ENCODE data around the gene DNAJC6.

DNAJC6 gene

DNA sequence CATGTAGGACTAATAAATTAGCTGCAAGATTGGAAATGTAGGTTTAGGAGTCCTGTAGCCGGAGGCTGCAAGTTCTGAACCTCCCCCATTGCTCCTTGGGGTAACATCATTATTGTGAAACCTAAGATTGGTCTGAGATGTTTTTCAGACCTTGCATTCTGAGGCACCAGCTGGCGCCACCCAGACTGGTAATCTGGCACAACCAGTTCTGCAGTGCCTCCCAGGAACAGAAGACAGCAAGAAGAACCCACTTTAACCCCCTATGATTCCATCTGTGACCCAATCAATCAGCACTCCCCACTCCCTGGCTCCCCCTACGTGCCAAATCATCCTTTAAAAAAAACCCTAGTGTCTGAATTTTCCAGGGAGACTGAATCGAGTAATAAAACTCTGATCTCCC is 11.6 kb upstream of the DNAJC6 start:
- no peak for DNase-seq

DNA sequence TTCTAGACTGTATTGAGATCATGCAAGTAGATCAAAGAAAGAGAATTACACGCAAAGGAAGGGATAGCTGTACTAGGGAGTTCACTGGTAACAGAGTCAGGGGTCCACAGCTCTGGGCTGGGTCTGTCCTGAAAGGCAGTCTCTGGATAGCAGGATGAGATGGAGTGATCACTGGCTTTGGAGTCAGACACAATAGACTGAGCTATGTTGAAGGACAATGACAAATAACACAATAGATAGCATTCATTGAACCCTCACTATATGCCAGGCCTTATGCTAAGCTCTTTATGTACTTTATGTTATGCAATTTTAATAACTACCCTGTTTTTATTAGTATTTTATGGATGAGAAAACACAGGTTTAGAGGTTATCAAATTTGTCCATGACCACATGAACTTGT is 10.0 kb upstream of the DNAJC6 start:
- DNase-seq = no peak

DNA sequence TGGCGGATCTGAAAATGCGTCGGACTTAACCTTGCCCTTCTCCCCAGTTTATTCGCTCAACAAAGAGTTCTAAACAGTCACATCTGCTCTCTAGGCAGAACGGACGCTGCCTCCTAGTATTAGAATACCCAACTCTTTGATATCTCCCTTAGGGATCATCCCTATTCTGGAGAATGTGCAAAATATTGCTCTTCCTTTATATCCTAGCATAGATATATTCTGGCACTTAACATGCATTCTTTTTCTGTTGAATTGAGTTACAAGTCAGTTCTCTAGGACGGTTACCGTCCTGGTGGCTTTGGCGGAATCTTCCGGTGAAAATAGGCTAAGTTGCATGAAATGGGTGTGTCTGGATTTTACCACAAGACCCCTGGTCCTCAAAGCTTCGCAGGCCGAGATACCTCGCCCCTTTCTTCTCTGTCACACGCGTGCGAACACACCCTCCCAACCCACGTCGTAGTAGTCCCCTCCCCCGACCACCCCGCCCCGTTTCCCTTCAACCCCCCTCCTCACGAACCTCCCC is 501 bp upstream of the DNAJC6 start:
- DNase-seq = no peak

DNA sequence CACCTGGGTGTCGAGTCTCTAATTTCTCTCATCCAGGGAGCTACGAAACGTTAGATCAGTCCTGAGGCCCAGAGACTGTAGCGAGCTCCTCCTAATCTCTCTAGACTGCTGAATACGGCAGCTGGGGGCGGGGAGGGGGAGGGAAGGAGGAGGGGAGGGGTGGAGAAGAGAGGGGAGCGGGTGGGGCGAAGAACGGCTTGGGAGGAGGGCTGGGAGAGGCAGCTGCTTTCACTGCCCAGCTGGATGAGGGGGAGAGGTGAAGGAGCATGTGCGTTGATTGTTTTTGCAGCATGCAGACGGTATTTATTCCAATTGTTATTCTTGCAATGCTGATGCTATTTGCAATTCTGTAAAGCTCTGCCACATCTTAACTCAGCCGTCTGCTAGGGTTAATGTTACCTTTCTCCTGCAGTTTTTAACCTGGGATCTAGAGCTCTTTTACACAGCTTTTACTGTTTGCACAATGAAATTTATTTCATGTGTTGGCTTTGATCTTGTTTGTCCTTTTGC is 790 bp downstream of the DNAJC6 start:
- no peak for DNase-seq

DNA sequence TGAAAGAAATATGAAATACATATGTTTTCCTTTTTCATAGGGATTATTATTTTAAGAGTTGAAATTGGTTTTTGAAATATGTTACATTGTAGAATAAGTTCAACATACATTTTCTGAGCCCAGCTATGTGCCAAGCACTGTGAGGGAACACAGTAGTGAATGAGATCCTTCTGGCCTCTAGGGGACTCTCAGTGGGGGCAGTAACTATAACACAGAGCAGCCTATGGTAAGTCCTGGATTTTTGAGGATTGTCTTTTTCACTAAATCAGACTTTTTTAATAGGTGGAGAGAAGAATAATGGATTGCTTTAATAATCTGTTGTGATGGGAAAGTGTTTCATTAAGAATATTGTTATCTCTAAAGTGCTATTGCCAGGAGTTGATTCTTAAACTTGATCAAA is 2.4 kb downstream of the DNAJC6 start:
- DNase-seq = no peak

DNA sequence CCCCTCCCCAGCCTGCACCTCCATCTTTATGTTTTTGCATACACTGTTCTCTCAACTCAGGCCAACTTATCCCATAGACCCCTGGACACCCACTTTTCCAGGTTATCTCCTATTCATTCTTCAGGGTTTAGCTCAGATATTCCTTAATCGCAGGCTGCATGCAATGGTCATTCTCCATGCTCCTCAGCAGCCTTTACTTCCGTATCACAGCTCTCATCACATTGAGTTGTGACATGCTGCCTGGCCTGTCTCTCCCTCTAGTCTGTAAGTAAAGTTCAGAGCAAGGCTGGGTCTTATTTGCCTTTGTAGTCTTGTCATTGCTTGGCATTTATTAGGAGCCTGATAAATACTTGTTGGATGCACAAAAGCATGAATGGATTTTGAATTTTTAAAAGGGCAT is 6.9 kb downstream of the DNAJC6 start:
- DNase-seq = no peak

DNA sequence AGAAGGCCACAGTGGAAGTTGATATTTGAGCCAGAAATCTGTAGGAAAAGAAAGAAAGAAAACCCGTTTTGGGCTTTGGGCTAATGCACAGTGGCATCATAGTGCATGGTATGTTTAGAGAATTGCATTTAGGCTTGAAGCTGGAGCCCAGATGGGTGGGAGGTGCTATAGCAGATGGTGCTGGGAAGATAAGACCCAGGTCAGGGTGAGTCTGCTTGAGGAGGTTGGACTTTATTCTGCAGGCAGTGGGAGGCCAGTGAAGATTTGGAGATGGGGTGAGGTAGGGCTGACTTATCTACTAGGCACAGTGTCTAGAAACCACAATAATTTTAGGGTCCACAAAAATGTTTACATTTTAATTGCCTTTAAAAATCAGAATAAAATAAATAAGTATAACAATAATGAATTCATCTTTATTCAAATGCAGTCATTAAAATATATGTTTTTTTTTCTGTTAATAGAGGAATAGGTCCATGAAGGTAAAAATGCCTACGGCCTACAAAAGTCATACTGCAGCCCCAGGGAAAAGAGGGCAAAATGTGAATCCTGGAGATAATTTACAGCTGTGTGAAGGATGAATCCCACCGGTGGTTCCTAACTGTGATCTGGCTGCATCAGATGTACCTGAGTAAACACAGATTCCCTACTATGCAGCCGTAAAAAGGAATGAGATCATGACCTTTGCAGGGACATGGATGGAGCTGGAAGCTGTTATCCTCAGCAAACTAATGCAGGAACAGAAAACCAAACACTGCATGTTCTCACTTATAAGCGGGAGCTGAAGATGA is 8.7 kb downstream of the DNAJC6 start:
- no peak for DNase-seq

DNA sequence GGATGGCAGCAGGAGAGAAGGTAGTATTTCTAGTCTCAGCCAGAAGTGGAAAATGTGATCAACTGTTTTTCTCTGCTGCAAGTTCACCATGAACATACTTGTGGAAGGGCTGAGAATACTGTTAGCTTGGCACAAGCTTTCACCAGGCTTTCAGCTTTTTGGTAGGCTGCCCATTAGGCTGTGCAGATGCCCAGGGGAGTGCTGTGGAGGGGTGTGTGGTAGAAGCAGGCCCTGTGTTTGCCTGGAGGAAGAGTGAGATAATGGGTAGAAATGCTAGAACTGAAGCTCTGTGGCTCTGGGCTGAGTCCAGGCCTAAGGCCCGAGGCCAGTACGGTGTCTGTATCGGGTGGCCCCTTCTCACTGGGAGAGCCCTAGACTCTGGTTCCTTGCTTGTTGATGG is 9.8 kb downstream of the DNAJC6 start:
- no peak for DNase-seq

DNA sequence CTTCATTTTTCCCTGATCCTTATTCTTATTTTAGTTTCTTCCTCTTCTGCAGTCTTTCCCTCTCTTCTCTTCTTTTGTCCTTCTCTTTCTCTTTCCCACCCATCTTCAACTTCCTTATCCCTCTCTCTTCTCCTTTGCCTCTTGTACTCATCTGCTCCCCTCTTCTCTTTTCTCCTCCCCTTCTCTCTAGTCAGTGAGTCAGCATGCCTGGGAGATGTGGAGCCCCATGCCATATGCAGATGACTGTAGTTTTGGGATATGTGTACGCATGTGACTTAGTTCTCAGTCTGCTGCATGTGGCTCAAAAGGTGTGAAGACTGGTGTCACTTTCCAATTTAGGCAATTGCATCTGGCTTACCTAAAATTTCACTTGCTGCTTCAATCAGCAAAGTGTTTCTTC is 10.4 kb downstream of the DNAJC6 start:
- no peak for DNase-seq

DNA sequence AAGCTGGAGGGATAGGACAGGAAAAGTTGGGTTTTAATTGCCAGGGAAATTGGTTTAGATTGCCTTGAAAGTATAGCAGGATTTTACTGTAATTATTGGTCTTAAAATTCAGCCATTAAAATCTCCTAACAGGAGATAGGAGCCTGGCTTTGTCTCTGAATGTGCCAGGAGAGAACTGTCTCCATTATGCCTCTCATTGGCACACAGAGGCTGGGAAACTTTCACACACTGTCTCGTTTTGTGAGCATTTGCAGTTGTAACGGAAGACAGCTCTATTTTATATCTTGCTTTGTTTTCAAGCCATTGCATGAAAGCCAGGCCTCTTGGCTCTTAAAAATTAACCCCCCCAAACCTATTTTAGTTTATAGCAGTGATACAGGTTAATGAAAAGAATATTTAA is 12.5 kb downstream of the DNAJC6 start:
- DNase-seq = no peak

DNA sequence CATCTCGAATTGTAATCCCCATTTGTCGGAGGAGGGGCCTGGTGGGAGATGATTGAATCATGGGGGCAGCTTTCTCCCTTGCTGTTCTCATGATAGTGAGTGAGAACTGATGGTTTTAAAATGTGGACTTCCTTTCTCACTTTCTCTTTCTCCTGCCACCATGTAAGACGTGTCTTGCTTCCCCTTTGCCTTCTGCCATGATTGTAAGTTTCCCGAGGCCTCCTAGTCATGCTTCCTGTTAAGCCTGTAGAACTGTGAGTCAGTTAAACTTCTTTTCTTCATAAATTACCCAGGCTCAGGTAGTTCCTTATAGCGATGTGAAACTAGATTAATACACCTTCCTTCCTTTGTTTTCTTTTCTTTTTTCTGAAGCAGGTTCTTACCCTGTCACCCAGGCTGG is 13.9 kb downstream of the DNAJC6 start:
- no peak for DNase-seq

DNA sequence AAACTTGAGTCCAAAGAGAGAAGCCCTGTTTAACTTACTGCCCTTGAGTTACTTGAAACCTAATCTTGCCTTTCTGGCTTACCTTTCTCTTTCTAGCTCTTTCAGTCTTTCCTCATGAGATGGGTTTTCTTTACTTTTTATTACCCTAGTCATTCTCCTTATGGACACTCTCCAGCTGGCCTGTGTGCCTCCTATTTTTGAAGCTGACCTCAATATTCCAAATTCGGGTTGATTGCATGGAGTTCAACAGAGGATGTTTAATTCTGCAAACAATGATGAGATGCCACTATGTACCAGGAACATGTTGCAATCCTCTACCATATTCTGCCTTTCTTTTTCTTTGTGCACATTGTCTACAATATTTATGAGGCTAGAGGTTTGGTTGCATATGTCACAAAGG is 20.7 kb downstream of the DNAJC6 start:
- no peak for DNase-seq

DNA sequence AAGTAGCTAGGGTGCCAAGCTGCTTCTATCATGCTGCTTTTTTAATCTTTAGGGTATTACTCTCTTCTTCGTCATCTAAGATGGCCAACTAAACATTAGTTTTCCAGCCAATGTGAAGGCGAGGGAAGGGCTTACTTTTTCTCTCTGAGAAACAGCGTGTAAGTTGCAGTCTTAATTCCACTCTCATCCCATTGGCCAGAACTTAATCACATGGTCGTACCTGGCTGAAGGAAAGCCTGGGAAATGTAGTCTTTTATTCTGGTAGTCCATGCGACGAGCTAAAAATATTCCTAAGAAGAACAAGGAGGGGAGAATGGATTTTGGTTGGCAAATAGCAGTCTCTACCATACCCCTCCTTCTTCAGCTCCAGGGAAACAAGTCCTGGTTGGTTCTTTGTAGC is 21.5 kb downstream of the DNAJC6 start:
- DNase-seq = no peak

DNA sequence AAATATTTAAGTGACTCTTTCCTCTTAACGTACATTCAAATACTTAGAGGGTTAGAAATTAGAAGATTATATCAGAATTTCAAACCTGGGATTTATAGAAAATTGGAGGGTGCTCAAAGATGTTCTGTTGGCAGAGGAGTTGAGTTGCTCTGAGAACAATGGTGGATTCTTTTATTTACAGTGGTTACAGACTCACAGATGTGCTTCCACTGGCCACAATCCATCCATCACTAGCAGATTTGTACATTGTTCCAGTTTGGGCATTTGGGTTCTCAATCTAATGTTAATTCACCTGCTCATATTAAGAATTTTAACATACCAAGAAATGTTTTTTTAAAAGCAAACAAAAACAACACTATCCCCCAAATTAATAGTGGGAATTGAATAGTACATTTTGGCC is 23.5 kb downstream of the DNAJC6 start:
- DNase-seq = no peak

DNA sequence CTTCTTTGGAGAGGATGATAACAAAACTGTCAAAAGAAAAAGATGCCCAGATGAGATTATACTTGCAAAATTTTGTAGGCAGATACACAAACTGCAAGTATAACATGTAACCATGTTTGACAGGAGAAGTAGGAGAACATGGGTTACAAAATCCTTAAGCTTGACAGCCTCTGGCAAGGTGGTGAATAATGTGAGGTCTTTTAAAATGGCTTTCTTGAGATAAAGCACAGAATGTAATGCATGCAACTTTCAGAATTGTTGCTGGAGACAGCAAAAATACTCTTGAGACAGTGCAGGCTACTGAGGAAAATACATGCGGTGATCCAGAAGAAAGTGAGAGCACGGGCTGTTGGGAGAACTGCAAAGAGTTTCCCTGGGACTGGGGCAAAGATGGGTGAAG is 24.7 kb downstream of the DNAJC6 start:
- no peak for DNase-seq

DNA sequence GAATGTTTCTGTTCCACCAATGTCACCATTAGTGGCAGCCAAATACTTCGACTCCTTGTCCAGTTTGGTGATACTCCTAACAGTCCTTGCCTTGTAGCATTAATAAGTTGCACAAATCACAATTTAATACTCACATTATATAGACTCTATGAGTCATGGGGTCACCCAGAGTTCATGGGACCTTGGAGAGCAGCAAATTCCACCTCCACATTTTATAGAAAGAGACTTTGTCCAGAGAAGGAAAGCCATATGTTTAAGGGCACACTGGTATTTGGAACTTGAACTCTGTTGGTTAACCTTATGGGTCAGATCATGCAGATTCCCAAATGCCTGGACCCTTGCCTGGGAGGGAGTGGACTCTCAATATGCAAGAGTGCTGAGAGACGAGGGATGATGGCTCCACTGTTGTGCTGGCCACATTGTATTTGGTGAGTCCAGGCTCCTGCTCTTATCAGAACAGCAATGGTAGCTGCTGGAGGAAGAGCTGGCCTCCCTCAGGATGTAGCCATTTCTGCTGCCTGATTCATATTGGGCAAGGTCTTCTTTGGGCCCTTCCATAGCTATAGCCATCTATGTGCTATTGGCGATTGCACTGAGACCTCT is 30.6 kb downstream of the DNAJC6 start:
- no peak for DNase-seq

DNA sequence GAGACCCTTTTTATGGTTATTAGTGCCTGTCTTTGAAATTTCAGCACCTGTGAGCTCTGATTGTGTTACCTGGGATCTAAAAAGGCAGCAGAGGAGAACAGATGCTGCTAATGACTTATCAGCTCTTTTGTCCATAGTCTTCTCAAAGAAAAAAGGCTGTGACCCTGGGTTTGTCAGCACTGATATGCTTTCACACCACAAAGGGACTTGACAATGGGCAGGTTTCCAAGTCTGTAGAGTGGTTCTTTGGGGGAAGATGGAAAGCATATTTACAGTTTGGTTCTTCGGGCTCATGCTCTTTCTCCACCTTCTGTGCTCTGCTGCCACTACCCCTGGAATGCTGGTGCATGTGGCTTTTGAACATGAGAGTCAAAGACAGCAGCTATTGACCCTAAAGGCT is 32.0 kb downstream of the DNAJC6 start:
- DNase-seq = no peak

DNA sequence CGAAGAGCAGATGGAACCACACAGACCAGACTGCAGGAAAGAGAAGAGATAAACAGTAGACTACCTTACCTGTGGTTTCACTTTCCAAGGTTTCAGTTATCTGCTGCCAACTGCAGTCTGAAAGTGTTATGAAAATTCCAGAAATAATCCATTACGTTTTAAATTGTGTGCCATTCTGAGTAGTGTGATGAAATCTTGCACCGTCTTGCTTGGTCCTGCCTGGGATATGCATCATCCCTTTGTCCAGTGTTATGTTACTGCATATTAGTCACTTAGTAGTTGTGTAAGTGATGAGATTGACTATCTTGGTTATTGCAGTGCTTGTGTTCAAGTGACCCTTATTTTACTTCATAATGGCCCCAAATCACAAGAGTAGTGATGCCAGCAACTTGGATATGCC is 33.9 kb downstream of the DNAJC6 start:
- DNase-seq = no peak

DNA sequence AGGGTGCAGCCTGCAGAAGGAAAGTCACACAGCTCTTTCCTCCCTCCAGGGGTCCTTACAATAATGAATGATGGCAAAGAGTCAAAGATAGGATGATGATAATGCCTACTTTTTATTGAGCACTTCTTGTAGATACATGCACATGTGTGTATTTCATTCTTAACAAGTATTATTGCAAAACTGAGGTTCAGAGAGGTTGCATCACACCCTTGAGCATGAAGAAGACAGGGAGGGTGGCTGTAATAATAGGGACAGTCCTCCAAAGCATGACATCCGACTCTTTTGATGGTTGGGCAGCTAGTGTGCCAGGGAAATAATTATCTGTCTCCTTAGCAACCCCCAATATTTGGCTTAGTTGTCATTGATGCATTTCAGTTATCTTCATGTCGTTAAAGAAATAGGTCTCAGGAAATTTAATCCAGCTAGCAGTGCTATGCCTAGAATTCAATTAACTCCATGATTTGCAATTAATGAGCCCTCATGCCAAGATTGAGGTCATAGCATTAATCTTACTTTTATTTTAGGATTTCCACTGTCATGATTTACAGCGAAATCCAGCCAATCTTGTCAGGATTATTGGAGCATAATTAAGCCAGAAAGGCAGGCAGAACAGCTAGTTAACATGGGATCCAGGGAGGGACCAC is 35.0 kb downstream of the DNAJC6 start:
- no peak for DNase-seq

DNA sequence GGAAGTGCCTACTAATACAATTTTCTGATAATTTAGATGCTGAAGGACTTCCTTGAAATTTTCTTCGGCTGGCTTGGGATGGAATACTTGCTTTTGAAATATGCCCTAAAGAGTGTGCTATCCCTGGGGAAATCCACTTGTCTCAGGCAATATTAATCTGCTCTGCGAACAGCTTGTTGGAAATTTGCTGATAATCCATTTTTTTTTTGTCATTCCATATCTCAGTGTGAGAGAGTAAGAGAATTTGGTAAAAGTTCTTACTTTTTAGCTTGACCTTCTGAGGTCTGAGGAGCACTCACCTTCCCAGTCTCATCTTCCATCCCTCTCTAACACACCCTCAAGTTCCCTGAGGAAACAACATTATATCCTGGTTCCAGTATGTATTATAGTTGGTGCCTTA is 36.8 kb downstream of the DNAJC6 start:
- no peak for DNase-seq

DNA sequence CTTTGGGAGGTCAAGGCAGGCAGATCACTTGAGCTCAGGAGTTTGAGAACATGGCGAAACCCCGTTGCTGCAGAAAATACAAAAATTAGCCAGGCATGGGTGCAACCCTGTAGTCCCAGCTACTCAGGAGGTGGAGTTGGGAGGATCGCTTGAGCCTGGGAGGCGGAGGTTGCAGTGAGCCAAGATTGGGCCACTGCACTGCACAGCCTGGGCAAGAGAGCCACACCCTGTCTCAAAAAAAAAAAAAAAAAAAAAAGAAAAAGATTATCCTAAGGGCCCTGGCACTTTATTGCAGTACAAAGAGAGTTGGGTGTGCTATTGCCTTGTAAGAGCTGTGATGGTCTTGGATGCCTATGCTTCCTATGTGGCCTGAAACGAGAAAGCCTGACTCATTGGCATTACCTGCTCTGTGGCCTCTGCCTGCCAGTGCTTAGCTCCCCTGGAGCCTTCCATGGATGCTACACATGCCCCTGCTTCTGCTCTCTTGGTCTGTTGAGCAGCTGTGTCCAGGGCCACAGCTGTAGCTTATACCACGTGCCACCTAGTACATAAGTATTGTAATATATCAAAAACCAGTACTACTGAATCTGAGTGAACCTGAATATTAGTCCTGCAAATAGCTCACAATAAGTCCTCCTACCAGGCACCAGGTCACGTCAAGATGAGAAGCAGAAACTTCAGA is 45.8 kb downstream of the DNAJC6 start:
- DNase-seq = no peak

DNA sequence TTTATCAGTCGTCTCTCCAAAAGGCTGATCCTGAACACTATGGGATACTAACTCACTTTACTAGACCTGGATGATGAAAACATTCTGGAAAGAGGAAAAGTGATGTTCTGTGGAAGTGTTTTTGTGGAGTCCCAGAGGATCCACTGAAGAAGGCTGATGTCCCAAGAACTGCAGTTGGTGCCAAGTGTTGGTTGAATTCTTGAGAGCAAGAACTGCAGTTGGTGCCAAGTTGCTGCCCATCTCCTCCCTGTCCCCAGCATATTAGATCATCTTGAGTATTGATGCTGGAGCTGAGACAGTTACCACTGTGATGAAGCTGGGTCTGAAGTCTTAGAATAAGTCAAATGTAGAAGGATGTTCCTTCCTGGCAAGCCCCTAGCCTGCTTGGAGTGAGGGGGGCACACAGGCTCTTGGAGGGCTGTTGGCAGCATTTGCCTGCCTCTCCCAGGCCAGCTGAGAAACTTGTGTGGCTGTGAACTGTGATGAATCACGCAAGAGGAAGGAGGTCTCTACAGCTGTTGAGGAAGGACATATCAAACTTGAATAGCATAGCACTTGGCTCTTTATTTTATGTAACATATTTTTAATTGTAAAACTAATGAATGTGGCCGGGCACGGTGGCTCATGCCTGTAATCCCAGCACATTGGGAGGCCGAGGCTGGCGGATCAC is 48.1 kb downstream of the DNAJC6 start:
- no peak for DNase-seq

DNA sequence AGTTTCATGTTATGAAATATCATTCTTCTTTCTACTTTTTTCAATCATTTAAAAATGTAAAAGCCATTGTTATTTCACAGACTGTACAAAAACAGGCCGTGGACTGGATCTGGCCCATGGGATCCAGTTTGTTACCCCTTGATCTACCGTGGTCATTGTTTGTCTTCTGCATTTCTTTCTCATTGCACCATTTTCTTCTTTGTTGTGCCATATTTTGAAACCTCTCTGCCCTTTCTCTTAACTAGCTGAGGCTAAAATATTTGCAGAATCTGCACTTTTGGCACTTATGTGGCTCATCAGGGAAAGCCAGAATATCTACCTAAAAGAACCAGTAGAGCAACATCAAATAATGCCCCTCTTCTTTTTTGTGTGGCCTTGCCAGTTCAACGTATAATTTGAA is 50.5 kb downstream of the DNAJC6 start:
- DNase-seq = no peak
